Stimulated activated CD4-positive, alpha-beta T cell treated with anti-CD3 and anti-CD28 coated beads, Interleukin-4, amount 100 ng/mL, for 24 hours (primary cell): Measurements from ENCODE around the gene RAMP3.

Experiments used
- DNase-seq: peaks from one replicate; pipeline ENCODE4 v3.0.0-alpha.2; 2020

Gene RAMP3

DNA sequence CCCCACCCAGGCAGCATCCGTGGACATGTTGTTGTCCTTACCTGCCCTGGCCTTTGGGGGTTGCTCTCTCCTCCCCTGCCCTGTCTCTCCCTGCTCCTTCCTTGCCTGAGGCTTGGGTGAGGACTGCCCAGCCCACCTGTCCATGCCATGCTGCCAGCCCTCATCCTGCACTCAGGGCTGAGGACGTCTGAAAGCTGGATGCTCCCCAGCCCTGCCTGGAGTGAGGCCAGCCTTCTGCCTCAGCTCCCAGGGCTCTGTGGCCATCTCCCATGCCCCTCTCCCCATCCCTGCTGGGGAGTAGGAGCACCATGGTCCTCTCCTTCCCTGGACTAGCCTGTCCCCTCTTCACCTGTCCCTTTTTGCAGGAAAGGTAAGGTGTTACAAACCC is 68.4 kb downstream of the RAMP3 start:
- no peak for DNase-seq

DNA sequence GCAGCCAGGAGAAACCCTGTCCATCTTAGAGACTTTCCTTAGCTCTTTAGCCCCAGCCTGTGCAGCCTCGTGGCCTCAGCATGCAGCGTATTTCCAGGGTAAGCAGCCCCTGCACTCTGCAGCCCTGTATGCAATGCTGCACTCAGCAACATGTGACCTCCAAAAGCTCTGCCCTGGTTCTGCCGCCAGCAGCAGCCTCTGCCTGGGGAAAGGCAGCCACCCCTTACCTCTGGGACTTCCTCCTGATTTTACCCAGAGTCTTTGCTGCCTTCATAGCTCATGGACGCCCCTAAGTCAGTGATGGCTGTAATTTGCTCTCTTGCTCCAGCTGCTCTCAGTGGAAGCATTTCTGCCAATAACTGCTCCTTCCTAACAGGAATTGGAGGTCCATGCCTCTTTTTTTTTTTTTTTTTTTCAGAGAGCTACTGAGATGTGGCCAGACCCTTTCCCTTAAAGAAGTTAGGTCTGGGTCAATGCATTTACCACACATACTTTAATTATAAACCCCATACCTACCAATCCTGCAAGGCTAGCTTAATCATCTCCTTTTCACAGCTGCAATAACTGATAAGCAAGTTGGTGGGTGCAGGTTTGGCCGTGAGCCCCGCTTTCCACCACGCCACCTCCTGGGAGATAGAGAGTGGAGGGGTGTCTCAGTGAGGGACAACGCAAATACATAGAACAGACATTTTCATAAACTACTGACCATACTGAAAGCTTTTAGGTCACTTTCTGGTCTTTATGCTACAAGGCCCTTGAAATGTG is 71.7 kb downstream of the RAMP3 start:
- DNase-seq, result no peak

DNA sequence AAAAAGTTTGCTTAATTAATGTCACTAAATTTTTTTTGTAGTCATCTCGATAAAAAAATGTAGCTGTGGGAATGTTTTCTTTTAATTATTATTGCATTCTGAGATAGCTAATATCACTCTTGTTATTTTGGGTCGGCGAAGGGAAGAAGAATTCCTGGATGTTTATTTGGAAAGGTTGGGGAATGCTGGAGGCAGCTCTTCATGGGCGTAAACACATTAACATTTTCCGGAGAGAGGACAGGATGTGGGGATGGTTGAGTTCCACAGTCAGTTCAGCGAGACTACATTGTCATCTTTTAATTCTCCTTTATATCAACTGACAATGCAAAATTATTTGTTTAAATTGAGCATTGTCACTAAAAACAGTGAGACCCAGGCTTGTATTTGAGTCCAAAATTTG is 72.5 kb downstream of the RAMP3 start:
- no peak for DNase-seq

DNA sequence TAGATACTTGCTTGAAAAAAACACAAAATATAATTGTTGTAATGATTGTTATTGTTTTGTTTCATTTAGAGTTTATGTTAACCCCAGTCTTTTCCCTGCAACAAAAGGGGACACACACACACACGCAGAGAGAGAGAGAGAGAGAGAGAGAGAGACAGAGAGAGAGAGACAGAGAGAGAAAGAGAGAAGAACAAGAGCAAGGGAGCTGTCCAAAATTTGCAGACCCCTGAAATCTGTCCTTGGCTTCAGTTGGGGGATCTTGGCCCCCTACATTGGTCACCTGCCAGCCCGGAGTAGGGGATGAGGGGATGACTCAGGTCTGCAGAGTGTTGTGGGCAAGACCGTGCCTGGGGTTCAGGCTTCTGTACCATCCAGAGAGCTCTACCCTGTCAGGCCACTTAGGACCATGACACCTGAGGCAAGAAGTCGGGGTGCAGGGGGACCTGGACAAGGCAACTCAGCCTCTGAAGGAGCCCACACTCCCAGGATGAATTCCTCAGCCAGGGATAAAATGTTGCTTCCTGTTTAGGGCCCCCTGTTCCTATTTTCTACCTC is 73.1 kb downstream of the RAMP3 start:
- no peak for DNase-seq

DNA sequence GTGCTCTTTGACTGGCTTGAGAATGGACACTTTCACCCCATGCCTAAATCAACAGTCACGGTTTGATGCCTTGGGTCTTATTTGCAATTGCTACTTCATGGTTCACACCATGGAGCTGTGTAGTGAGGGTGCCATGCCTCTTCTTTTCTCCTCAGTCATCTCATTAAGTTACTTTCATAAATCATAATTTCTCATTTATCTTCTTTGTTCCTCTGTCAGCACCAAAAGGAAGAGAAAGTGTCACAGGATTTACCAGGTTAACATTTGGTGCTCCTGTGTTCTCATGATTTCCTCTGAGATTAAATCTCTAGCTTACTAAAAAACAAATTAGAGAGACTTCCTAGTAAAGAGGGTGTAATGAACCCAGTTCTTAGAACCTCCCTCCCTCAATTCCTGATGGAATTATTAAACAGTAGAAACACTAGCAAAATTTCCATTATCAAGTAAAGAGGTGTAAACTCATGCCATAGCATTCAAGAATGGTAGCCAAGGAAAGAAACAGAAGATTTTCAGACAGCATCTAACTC is 75.7 kb downstream of the RAMP3 start:
- DNase-seq, result no peak
